Right lobe of liver (tissue), 4 donors: ENCODE data around the gene TSG101.

Source experiments
- CTCF ChIP-seq, 4 donors: fragments of 200-600 bp in 3 of 4; fragments of 450-650 bp in 1 of 4; IDR thresholded peaks; one replicate each; pipeline versions ENCODE4 v1.5.1 to v1.8.0; 2016 to 2022; ENCODE audit warnings: antibody characterized with exemption in 4 of 4, mild to moderate bottlenecking in 2 of 4
- POLR2A ChIP-seq: fragments of 450-650 bp; IDR thresholded peaks from one replicate; pipeline ENCODE4 v1.6.1; 2017; ENCODE audit warnings: antibody characterized with exemption, mild to moderate bottlenecking
- donor health status: DM: no; HTN: no; CAD: no.
- donor health status: DM: no; HTN: no; CAD: no.
- donor health status: DM: no; HTN: yes; CAD: no.

- no peak for TF ChIP-seq CTCF (IDR thresholded peaks at IDR 0.05)
- TF ChIP-seq POLR2A, result no peak
Measured at GRCh38 chr11:18490736-18491485, 35.8 kb downstream of the TSG101 start.
